WI38 (cell line): ENCODE measurements around the gene PLPP4.

Experiments
- H3K4me3 ChIP-seq: 2 replicates; pipeline ENCODE4 v1.5.1; 2011; ENCODE audit warnings: low read depth, mild to moderate bottlenecking, control low read depth, low read length
- CTCF ChIP-seq: IDR thresholded peaks from 2 replicates; pipeline ENCODE4 v1.5.1; 2012; ENCODE audit warnings: low read depth, mild to moderate bottlenecking, control low read depth, low read length

The PLPP4 gene

GRCh38 chr10:120483651-120484301 is 26.7 kb downstream of the PLPP4 start:
- no peak for TF ChIP-seq CTCF
- H3K4me3 ChIP-seq = no peak overlapping the region

- H3K4me3 ChIP-seq = no peak overlapping the region
- TF ChIP-seq CTCF = no peak
These were observed 28.9 kb downstream of the PLPP4 start for GRCh38 chr10:120485946-120486345.

GRCh38 chr10:120486671-120487205 is 29.7 kb downstream of the PLPP4 start:
- no peak overlapping the region for H3K4me3 ChIP-seq
- TF ChIP-seq CTCF = no peak

GRCh38 chr10:120490288-120490687 is 33.3 kb downstream of the PLPP4 start:
- no peak overlapping the region for H3K4me3 ChIP-seq
- TF ChIP-seq CTCF = no peak

DNA sequence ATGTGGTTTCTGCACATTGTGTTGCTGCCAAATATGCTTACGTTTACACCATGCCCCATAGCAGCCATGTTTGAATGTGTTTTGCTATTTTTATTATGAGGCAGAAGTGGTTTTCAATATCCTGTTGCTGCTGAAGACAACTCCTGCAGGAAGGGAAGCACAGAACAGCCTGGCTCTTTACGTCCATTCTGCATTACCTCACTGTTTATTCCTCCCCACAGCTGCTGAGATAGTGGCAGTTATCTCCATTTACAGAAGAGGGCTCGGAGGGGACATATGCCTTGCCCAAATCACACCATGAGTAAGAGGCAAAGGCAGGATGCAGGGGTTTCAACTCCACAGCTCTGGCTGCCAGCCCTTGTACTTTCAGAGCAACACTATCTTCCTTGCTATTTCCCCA is 35.3 kb downstream of the PLPP4 start:
- no peak overlapping the region for H3K4me3 ChIP-seq
- TF ChIP-seq CTCF = no peak

DNA sequence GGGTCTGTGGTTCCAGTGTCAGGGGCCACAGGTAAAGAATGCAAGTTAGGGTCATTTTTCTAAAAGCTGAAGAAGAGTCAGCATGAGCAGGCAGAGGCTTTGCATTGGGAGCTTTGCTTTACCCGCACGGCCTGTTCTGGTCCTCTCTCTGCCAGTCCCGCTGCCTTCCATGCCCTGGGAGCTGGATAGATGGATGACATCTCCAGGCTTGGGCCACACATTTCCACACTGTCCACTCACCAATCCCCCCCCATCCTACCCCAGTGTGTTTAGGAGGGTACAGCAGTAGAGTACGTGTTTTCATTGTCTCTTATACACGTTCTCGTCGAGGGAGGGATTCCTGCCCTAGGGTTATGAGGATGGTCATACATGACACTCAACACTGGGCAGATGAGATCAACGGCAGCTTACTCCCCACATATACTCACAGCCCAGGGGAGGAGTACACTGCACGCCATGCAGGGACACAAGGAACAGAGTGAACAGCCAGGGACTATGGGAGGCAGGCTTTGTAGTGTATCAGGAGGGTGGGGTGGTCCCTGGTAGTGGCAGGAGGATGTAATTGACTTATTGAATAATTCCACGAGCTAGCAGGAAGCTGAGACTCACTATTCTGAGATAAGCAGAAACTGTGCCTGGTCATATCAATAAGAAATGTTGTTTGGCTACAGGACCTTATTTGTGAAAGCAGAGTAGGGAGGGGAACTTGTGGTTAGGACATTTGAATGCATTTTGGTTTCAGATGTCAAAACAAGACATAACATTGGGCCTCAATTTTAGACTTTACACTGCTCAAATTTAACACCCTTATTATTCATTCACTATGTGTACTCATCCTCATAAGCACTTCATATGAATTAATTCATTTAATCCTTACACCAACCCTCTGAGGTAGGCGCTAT is 36.6 kb downstream of the PLPP4 start:
- TF ChIP-seq CTCF = no peak
- no peak overlapping the region for H3K4me3 ChIP-seq

DNA sequence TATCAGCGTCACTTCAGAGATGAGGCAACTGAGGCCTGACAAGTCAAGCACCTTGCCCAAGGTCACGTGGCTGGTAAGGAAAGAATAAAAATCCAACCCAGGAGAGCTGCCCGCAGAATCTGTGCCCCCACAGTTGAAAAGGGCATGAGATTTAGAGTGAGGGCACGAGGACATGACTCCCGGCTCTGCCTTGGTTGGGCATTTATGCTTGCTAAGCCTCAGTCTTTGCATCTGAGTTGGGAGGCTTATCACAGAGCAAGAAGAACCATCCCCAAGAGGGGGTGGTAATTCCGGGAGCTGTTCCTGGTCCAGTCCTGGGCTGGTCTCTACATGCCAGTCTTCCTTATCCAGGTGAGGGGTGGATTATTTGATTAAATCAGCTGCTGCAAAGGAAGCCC is 37.3 kb downstream of the PLPP4 start:
- no peak for TF ChIP-seq CTCF
- no peak overlapping the region for H3K4me3 ChIP-seq
